PC-9 (cell line): ENCODE results near the gene CAPG.

Source experiments
- EZH2 ChIP-seq: fragments of 200-600 bp; sonication (generic); IDR thresholded peaks from 2 replicates; pipeline ENCODE4 v1.8.0; 2017; ENCODE audit warnings: antibody characterized with exemption, low read depth
- TF ChIP-seq, protein P1 (sequence below): fragments of 200-600 bp; sonication (generic); conservative IDR thresholded peaks from 2 replicates; pipeline ENCODE4 v1.6.1; 2017; ENCODE audit warnings: mixed run types, antibody characterized with exemption, mild to moderate bottlenecking, moderate library complexity

DNA sequence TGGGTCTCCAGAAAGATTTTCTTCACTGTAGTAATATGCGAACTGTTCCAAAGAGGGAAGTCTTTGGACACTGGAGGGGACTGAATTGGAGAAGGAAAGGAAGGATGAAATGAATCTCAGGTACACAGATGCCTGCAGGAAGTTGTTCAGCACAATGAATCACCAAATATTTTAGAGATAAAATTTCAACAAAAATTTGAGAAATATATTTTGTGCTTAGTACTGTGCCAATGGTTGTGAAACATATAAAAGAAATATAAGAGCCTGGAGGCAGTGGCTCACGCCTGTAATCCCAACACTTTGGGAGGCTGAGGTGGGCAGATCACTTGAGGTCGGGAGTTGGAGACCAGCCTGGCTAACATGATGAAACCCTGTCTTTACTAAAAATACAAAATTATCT lies 52.4 kb downstream of the CAPG start:
- TF ChIP-seq, protein P1, sequence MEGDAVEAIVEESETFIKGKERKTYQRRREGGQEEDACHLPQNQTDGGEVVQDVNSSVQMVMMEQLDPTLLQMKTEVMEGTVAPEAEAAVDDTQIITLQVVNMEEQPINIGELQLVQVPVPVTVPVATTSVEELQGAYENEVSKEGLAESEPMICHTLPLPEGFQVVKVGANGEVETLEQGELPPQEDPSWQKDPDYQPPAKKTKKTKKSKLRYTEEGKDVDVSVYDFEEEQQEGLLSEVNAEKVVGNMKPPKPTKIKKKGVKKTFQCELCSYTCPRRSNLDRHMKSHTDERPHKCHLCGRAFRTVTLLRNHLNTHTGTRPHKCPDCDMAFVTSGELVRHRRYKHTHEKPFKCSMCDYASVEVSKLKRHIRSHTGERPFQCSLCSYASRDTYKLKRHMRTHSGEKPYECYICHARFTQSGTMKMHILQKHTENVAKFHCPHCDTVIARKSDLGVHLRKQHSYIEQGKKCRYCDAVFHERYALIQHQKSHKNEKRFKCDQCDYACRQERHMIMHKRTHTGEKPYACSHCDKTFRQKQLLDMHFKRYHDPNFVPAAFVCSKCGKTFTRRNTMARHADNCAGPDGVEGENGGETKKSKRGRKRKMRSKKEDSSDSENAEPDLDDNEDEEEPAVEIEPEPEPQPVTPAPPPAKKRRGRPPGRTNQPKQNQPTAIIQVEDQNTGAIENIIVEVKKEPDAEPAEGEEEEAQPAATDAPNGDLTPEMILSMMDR: no peak
- no peak for TF ChIP-seq EZH2
